Mesendoderm (in vitro differentiated cells): ENCODE data around the gene ASCL2.
A peak's percentile ranks its signal among the peaks of the same experiment; 100 is the strongest.

ENCODE experiments used
- DNase-seq: peaks from one replicate; pipeline ENCODE4 v3.0.0; 2013
- H2AK5ac ChIP-seq: 2 replicates; pipeline ENCODE4 v1.6.1; 2013; ENCODE audit warnings: low read length, inconsistent platforms
- H2BK120ac ChIP-seq: 2 replicates; pipeline ENCODE4 v1.6.1; 2013; ENCODE audit warnings: low read depth, mild to moderate bottlenecking, low read length, moderate library complexity, mixed read lengths
- H2BK15ac ChIP-seq: replicated peaks from 2 replicates; pipeline ENCODE4 v1.6.1; 2013; ENCODE audit warnings: low read depth, mild to moderate bottlenecking, moderate library complexity
- H2BK5ac ChIP-seq: 2 replicates; pipeline ENCODE4 v1.6.1; 2013; ENCODE audit warnings: low read length, inconsistent platforms
- H3K18ac ChIP-seq: 2 replicates; pipeline ENCODE4 v1.6.1; 2013; ENCODE audit warnings: mild to moderate bottlenecking, low read length, mixed read lengths
- H3K23ac ChIP-seq: one replicate; pipeline ENCODE4 v1.6.1; 2013; ENCODE audit warnings: low read length
- H3K27ac ChIP-seq: 2 replicates; pipeline ENCODE4 v1.5.1; 2013; ENCODE audit warnings: low read depth, mild to moderate bottlenecking, inconsistent platforms, low read length, moderate library complexity
- H3K27me3 ChIP-seq: 2 replicates; pipeline ENCODE4 v1.6.1; 2013; ENCODE audit warnings: low read length, control low read depth, mild to moderate bottlenecking, inconsistent platforms; ENCODE audit not compliant: insufficient read depth, poor library complexity
- H3K36me3 ChIP-seq: 2 replicates; pipeline ENCODE4 v1.6.1; 2013; ENCODE audit warnings: low read length, inconsistent platforms; ENCODE audit not compliant: control insufficient read depth, insufficient read depth
- H3K4ac ChIP-seq: one replicate; pipeline ENCODE4 v1.6.1; 2013; ENCODE audit warnings: low read depth, mild to moderate bottlenecking, low read length, moderate library complexity
- H3K4me1 ChIP-seq: 2 replicates; pipeline ENCODE4 v1.6.1; 2013; ENCODE audit warnings: low read depth, low read length, inconsistent platforms; ENCODE audit not compliant: control insufficient read depth
- H3K4me2 ChIP-seq: 2 replicates; pipeline ENCODE4 v1.6.1; 2013; ENCODE audit warnings: low read length
- H3K4me3 ChIP-seq: 2 replicates; pipeline ENCODE4 v1.5.1; 2013; ENCODE audit warnings: mild to moderate bottlenecking, low read length
- H3K56ac ChIP-seq: one replicate; pipeline ENCODE4 v1.6.1; 2013; ENCODE audit warnings: low read length
- H3K79me1 ChIP-seq: 2 replicates; pipeline ENCODE4 v1.6.1; 2013; ENCODE audit warnings: low read length, inconsistent platforms
- H3K79me2 ChIP-seq: 2 replicates; pipeline ENCODE4 v1.6.1; 2013; ENCODE audit warnings: mild to moderate bottlenecking, low read length; ENCODE audit not compliant: control insufficient read depth, insufficient read depth
- H3K9ac ChIP-seq: 2 replicates; pipeline ENCODE4 v1.6.1; 2013; ENCODE audit warnings: low read length, inconsistent platforms
- H4K5ac ChIP-seq: one replicate; pipeline ENCODE4 v1.6.1; 2013; ENCODE audit warnings: low read length
- H4K8ac ChIP-seq: one replicate; pipeline ENCODE4 v1.6.1; 2013; ENCODE audit warnings: low read depth, mild to moderate bottlenecking, control low read depth, low read length, moderate library complexity
- WGBS: extraction: QIAGEN DNeasy Blood & Tissue Kit; methylation state at CpG from one replicate; pipeline ENCODE4 v1.1.7; 2013; ENCODE audit warnings: low lambda C conversion rate, missing lambda C conversion rate; ENCODE audit not compliant: insufficient coverage; ENCODE audit errors: extremely low coverage; 5-methylcytosine and 5-hydroxymethylcytosine counted together

The ASCL2 gene

GRCh38 chr11:2267851-2268728 is 2.3 kb downstream of the ASCL2 start:
- Histone ChIP-seq H3K18ac (no peak overlapping the region), H3K23ac (no peak overlapping the region), H4K5ac (no peak overlapping the region), H3K4me3 (no peak overlapping the region), H3K27ac (no peak overlapping the region), H2BK5ac (no peak overlapping the region), H2BK15ac (no peak overlapping the region), H3K4me2 (peak overlapping the region; percentile 7), H3K27me3 (peaks cover 28% of the 10 kb centered on the region), H2BK120ac (no peak overlapping the region), H3K79me2 (no peaks in the 10 kb centered on the region), H3K9ac (no peak overlapping the region), H3K56ac (no peak overlapping the region), H2AK5ac (no peak overlapping the region), H3K4ac (no peak overlapping the region), H4K8ac (no peak overlapping the region), H3K36me3 (no peaks in the 10 kb centered on the region), H3K79me1 (no peaks in the 10 kb centered on the region), H3K4me1 (no peaks in the 10 kb centered on the region)
- no peak for DNase-seq
- WGBS = no CpG with 5 or more reads among the region's 26 CpGs

- no peak for DNase-seq
- Histone ChIP-seq H3K18ac (no peak overlapping the region), H3K4me1 (no peaks in the 10 kb centered on the region), H3K4me2 (no peak overlapping the region), H3K56ac (no peak overlapping the region), H4K5ac (no peak overlapping the region), H3K79me2 (no peaks in the 10 kb centered on the region), H3K27me3 (peaks cover 28% of the 10 kb centered on the region), H2AK5ac (no peak overlapping the region), H2BK120ac (no peak overlapping the region), H3K36me3 (no peaks in the 10 kb centered on the region), H3K27ac (no peak overlapping the region), H2BK15ac (no peak overlapping the region), H3K4me3 (no peak overlapping the region), H4K8ac (no peak overlapping the region), H3K9ac (no peak overlapping the region), H3K79me1 (no peaks in the 10 kb centered on the region), H3K23ac (no peak overlapping the region), H3K4ac (no peak overlapping the region), H2BK5ac (no peak overlapping the region)
- WGBS = no CpG with 5 or more reads among the region's 12 CpGs
These were observed 3.0 kb downstream of the ASCL2 start for GRCh38 chr11:2267306-2267850.

- H3K27ac ChIP-seq = no peak overlapping the region
- H4K5ac ChIP-seq = no peak overlapping the region
- no peak overlapping the region for H3K4me3 ChIP-seq
- no peaks in the 10 kb centered on the region for H3K4me1 ChIP-seq
- no peak overlapping the region for H2AK5ac ChIP-seq
- no peaks in the 10 kb centered on the region for H3K79me1 ChIP-seq
- H3K18ac ChIP-seq = no peak overlapping the region
- H3K4me2 ChIP-seq = no peak overlapping the region
- H3K23ac ChIP-seq = no peak overlapping the region
- no peaks in the 10 kb centered on the region for H3K79me2 ChIP-seq
- H3K9ac ChIP-seq = no peak overlapping the region
- no peak for DNase-seq
- no peak overlapping the region for H4K8ac ChIP-seq
- no peak overlapping the region for H2BK5ac ChIP-seq
- no peak overlapping the region for H3K56ac ChIP-seq
- peaks cover 22% of the 10 kb centered on the region for H3K27me3 ChIP-seq
- WGBS = no CpG with 5 or more reads among the region's 26 CpGs
- H2BK15ac ChIP-seq = no peak overlapping the region
- H2BK120ac ChIP-seq = no peak overlapping the region
- H3K36me3 ChIP-seq = no peaks in the 10 kb centered on the region
- no peak overlapping the region for H3K4ac ChIP-seq
These were observed 3.6 kb downstream of the ASCL2 start for GRCh38 chr11:2266586-2267305.

GRCh38 chr11:2265854-2266585 is 4.4 kb downstream of the ASCL2 start:
- no peak overlapping the region for H3K4ac ChIP-seq
- no peak overlapping the region for H2BK120ac ChIP-seq
- H2BK15ac ChIP-seq = no peak overlapping the region
- no peak overlapping the region for H3K4me3 ChIP-seq
- no peak overlapping the region for H4K8ac ChIP-seq
- peaks cover 17% of the 10 kb centered on the region for H3K27me3 ChIP-seq
- no peak overlapping the region for H3K18ac ChIP-seq
- H2BK5ac ChIP-seq = no peak overlapping the region
- no CpG with 5 or more reads among the region's 24 CpGs for WGBS
- no peak overlapping the region for H3K9ac ChIP-seq
- H3K23ac ChIP-seq = no peak overlapping the region
- no peaks in the 10 kb centered on the region for H3K36me3 ChIP-seq
- no peak overlapping the region for H3K4me2 ChIP-seq
- no peaks in the 10 kb centered on the region for H3K4me1 ChIP-seq
- no peak for DNase-seq
- H3K56ac ChIP-seq = no peak overlapping the region
- H2AK5ac ChIP-seq = no peak overlapping the region
- H3K79me2 ChIP-seq = no peaks in the 10 kb centered on the region
- H3K79me1 ChIP-seq = no peaks in the 10 kb centered on the region
- H3K27ac ChIP-seq = no peak overlapping the region
- H4K5ac ChIP-seq = no peak overlapping the region

DNA sequence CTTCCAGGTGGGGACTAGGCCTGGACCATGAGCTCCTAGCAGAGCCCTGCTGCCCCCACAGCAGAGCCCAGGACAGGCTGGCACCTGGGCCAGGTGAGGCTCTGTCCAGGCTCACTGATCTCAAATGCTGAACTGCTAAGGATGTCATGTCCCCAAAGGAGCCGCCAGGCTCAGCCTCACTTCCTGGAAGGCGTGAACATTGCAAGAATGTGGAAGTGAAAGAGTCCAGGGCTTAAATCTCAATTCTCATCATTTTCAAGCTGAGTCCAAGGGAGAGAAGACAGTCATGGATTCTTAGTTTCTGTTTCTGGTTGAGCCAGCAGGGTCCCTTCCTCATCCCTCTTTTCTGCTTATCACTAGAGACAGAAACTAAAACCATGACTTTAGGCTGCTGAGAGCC is 5.0 kb downstream of the ASCL2 start:
- no peak for DNase-seq
- H3K9ac ChIP-seq = no peak overlapping the region

More for the DNA sequence above, 5.0 kb downstream of the ASCL2 start:
- Histone ChIP-seq H3K56ac (no peak overlapping the region), H3K79me1 (no peaks in the 10 kb centered on the region), H4K5ac (no peak overlapping the region), H3K23ac (no peak overlapping the region), H3K4ac (no peak overlapping the region), H2BK120ac (no peak overlapping the region), H3K18ac (no peak overlapping the region), H2BK15ac (no peak overlapping the region), H3K36me3 (no peaks in the 10 kb centered on the region), H3K79me2 (no peaks in the 10 kb centered on the region), H4K8ac (no peak overlapping the region), H3K4me2 (no peak overlapping the region), H3K27me3 (peaks cover 12% of the 10 kb centered on the region), H3K4me3 (no peak overlapping the region), H2AK5ac (no peak overlapping the region), H3K4me1 (no peaks in the 10 kb centered on the region), H3K27ac (no peak overlapping the region), H2BK5ac (no peak overlapping the region)
- no CpG with 5 or more reads among the region's 2 CpGs for WGBS
